T-cell (primary cell): ENCODE measurements around the gene GRIK4. TPM values are rescaled to one million over a fixed set of nuclear protein-coding genes. Genes with fewer than 3 reads are reported as not detected.

ENCODE experiments used
- ATAC-seq, 4 experiments: fragments of 200-7000 bp in 3 of 4; fragments of 150-1000 bp in 1 of 4; cut with Tn5 transposase; replicated peaks in 1 of 4; 1 replicate in 3 of 4; 2 replicates in 1 of 4; pipeline ENCODE4 v1.10.0; 2021; ENCODE audit warnings: moderate library complexity in 3 of 4, mild to moderate bottlenecking in 2 of 4, moderate number of reproducible peaks in 1 of 4
- CTCF ChIA-PET, 2 donors: fragments of 300-600 bp; sonication (Branson Sonifier 250); formaldehyde crosslinking; loops; one replicate each; lab custom pipeline; 2022; ENCODE audit warnings: antibody characterized with exemption in 2 of 2; lab: Charles Lee
- POLR2A ChIA-PET, 2 donors: fragments of 300-600 bp; sonication (Branson Sonifier 250); formaldehyde crosslinking; loops; one replicate each; lab custom pipeline; 2022; ENCODE audit warnings: antibody characterized with exemption in 2 of 2; lab: Charles Lee
- DNase-seq, 35 experiments: peaks; one replicate each; pipeline versions ENCODE4 v3.0.0 to v3.0.0-alpha.2; 2013 to 2023
- H3K27ac ChIP-seq: one replicate; pipeline ENCODE4 v1.5.1; 2013; ENCODE audit warnings: low read length
- H3K27me3 ChIP-seq, 2 experiments: replicated peaks in 1 of 2; 1 replicate in 1 of 2; 2 replicates in 1 of 2; pipeline versions ENCODE4 v1.6.1 to v1.7.0; 2013; ENCODE audit warnings: low read length in 1 of 2, mixed read lengths in 1 of 2; ENCODE audit not compliant: control insufficient read depth in 2 of 2, insufficient read depth in 2 of 2; ENCODE audit errors: extremely low read depth in 1 of 2
- H3K36me3 ChIP-seq, 2 donors: 1 replicate in 1 of 2; 2 replicates in 1 of 2; pipeline versions ENCODE4 v1.6.1 to v1.7.0; 2013; ENCODE audit warnings: low read length in 1 of 2; ENCODE audit not compliant: control insufficient read depth in 2 of 2, insufficient read depth in 1 of 2; ENCODE audit errors: extremely low read depth in 1 of 2
- H3K4me1 ChIP-seq, 2 experiments: 1 replicate in 1 of 2; 2 replicates in 1 of 2; pipeline versions ENCODE4 v1.6.1 to v1.7.0; 2013; ENCODE audit warnings: low read length in 2 of 2, mixed read lengths in 1 of 2; ENCODE audit not compliant: insufficient read depth in 2 of 2, control insufficient read depth in 1 of 2; ENCODE audit errors: extremely low read depth in 1 of 2
- H3K4me3 ChIP-seq, 2 donors: 1 replicate in 1 of 2; 2 replicates in 1 of 2; pipeline versions ENCODE4 v1.5.1 to v1.7.0; 2013; ENCODE audit warnings: mild to moderate bottlenecking in 2 of 2, low read length in 1 of 2, moderate library complexity in 1 of 2; ENCODE audit not compliant: control insufficient read depth in 1 of 2; ENCODE audit errors: extremely low read depth in 1 of 2
- H3K9me3 ChIP-seq: 2 replicates; pipeline ENCODE4 v1.7.0; 2013
- H3K27ac Mint-ChIP-seq, 2 donors: one replicate each; pipeline ENCODE4 v1.8.0; 2020 to 2021; ENCODE audit warnings: mild to moderate bottlenecking in 2 of 2, mixed read lengths in 2 of 2
- H3K27me3 Mint-ChIP-seq, 2 donors: one replicate each; pipeline ENCODE4 v1.8.0; 2021 to 2022; ENCODE audit warnings: mixed read lengths in 2 of 2
- H3K36me3 Mint-ChIP-seq: one replicate; pipeline ENCODE4 v1.8.0; 2021; ENCODE audit warnings: mixed read lengths
- H3K4me1 Mint-ChIP-seq, 3 donors: one replicate each; pipeline ENCODE4 v1.8.0; 2020 to 2022; ENCODE audit warnings: mixed read lengths in 3 of 3, mild to moderate bottlenecking in 1 of 3
- H3K4me3 Mint-ChIP-seq, 3 donors: one replicate each; pipeline ENCODE4 v1.8.0; 2020 to 2022; ENCODE audit warnings: mild to moderate bottlenecking in 3 of 3, mixed read lengths in 3 of 3, moderate library complexity in 3 of 3
- H3K9me3 Mint-ChIP-seq, 3 donors: one replicate each; pipeline ENCODE4 v1.8.0; 2020 to 2022; ENCODE audit warnings: mixed read lengths in 3 of 3
- WGBS: methylation state at CpG from one replicate; pipeline ENCODE4 v1.1.5; 2013; ENCODE audit warnings: missing lambda C conversion rate; ENCODE audit not compliant: insufficient coverage; 5-methylcytosine and 5-hydroxymethylcytosine counted together
- total RNA-seq, 35 experiments: library from RNA in 6 of 35; stranded (reverse) in 6 of 35; fragments of 120-200 nt in 1 of 35; gene quantifications; one replicate each; pipeline versions ENCODE4 v1.2.1 to v1.2.4 and lab custom pipeline; 2013 to 2026

The GRIK4 gene
- total RNA-seq, 5 donors from 2014 or later (not counting 1 experiment from before 2014, with no cell fraction given) = 0.09 TPM; not detected in 4

DNA sequence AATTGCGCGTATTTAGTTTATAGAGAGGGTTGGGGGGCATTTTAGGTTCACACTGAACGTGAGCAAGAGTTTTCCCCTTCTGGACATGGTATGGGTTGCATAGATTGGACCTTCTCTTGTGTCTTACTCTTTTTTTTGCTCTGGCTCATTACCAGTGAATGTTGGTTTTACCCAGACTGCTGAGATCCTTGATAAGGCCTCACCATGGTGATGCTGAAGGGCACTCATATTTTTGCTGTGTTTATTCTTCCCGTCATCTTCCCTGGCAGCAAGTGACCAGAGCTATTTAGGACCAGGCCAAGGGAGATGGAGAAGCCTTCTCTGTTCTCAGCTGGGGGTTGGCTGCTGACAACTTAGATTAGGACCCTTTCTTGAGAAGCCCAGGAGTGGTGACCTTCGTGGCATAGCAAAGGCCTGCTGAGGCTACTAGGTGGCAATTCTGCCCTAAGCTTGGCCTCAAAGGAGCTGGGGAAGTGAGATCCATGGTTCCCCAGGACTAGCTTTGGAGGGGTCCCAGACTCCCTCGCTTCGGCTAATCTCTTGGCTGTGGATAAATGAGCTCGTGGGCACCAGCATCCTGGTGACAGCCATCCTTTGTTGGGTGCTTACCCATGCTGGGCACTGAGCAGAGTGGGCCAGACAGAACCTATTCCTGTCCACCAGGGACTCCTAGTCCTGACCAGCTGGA is 47.3 kb downstream of the GRIK4 start:
- H3K4me1 ChIP-seq = no peaks in the 10 kb centered on the region
- POLR2A ChIA-PET = interaction anchor here in 1 of 2 donors (0.6 kb wide), 1 partner anchor 19 kb away, joined by 3 read pairs; no protein-coding TSS in a partner anchor
- CTCF ChIA-PET = no interaction called here
- Mint-ChIP-seq H3K36me3 (no peaks in the 10 kb centered on the region), H3K4me1 (no peaks in the 10 kb centered on the region), H3K9me3 (no peaks in the 10 kb centered on the region), H3K27ac (no peak overlapping the region), H3K4me3 (no peak overlapping the region), H3K27me3 (peaks cover 35 to 37% of the 10 kb centered on the region in 2 donors)
- no peak overlapping the region for H3K27ac ChIP-seq
- no peaks in the 10 kb centered on the region for H3K36me3 ChIP-seq
- no peak for ATAC-seq
- 69% methylated on average over 8 of the region's 8 CpGs for WGBS
- DNase-seq = no peak
- H3K27me3 ChIP-seq = peaks cover 0 to 27% of the 10 kb centered on the region in 2 experiments
- no peaks in the 10 kb centered on the region for H3K9me3 ChIP-seq
- no peak overlapping the region for H3K4me3 ChIP-seq

DNA sequence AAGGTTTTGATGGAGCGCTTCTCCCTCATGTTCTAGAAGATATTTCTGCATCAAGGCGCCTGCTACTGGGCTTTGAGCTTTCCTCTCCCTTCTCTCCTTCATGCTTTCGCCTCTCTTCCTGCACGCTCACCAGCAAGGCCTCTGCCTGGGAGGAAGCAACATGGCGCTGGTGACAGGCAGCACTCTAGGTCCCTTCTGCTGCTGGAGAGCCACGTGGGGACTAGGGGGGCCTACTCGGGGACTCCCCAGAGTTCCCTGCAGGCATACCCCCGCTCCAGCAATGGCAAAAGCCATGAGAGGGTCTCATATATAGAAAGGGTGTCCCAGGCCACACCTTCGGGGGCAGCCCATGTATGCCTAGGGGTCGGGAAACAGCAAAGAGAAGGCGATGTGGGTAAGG is 49.7 kb downstream of the GRIK4 start:
- ATAC-seq = no peak
- Mint-ChIP-seq H3K4me1 (peaks cover 0 to 4% (median 0%) of the 10 kb centered on the region in 3 donors), H3K27ac (no peak overlapping the region)

DNA sequence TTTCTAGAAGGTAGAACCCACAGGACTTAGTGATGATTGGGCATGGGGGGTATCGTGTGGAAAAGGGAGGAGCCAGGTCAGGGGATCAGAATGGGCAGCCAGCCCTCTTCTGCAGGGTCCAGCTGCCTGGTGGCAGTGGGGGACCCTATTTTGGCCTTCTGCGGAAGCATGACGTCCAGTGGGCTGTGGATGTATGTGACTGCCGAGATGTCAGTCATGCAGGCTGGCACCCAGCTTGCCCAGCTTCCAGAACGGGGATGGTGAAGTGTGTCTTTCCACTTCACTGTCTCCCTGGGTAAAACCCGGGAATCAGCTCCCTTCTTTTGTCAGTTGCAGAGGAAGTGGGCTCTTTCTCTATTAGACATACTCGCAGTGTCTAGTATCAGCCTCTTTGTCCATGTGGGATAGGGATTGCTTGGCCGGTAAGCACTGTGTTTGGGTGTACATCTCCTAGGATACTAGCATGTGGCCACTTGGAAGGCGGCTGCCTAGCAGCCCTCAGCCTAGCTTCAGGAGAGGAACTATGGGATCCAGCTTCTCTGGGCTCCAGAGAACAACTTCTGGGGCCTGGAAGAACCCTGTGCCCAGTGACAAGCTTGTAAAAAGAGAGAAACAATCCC is 51.4 kb downstream of the GRIK4 start:
- Mint-ChIP-seq H3K9me3 (no peaks in the 10 kb centered on the region), H3K27me3 (peaks cover 52 to 53% of the 10 kb centered on the region in 2 donors), H3K27ac (peak overlapping the region in 1 of 2 donors; percentile 11), H3K4me1 (peaks cover 0 to 4% (median 0%) of the 10 kb centered on the region in 3 donors), H3K36me3 (no peaks in the 10 kb centered on the region), H3K4me3 (no peak overlapping the region)
- Histone ChIP-seq H3K4me3 (no peak overlapping the region), H3K27me3 (peaks cover 2 to 41% of the 10 kb centered on the region in 2 experiments), H3K27ac (no peak overlapping the region), H3K4me1 (no peaks in the 10 kb centered on the region), H3K9me3 (no peaks in the 10 kb centered on the region), H3K36me3 (no peaks in the 10 kb centered on the region)
- ChIA-PET CTCF (no interaction called here), POLR2A (no interaction called here)
- WGBS = 86% methylated on average over 5 of the region's 9 CpGs
- no peak for ATAC-seq
- DNase-seq = no peak

More for the DNA sequence above, 49.7 kb downstream of the GRIK4 start:
- 81% methylated on average over 11 of the region's 11 CpGs for whole genome bisulfite sequencing
- no peak for DNase-seq
- ChIA-PET POLR2A (no interaction called here), CTCF (no interaction called here)
- peaks cover 2 to 33% of the 10 kb centered on the region in 2 experiments for H3K27me3 ChIP-seq
- no peaks in the 10 kb centered on the region for H3K36me3 ChIP-seq
- Mint-ChIP-seq H3K4me3 (no peak overlapping the region), H3K9me3 (no peaks in the 10 kb centered on the region), H3K36me3 (no peaks in the 10 kb centered on the region), H3K27me3 (peaks cover 44 to 46% of the 10 kb centered on the region in 2 donors)
- H3K4me1 ChIP-seq = no peaks in the 10 kb centered on the region
- no peak overlapping the region for H3K4me3 ChIP-seq
- H3K9me3 ChIP-seq = no peaks in the 10 kb centered on the region
- H3K27ac ChIP-seq = no peak overlapping the region

DNA sequence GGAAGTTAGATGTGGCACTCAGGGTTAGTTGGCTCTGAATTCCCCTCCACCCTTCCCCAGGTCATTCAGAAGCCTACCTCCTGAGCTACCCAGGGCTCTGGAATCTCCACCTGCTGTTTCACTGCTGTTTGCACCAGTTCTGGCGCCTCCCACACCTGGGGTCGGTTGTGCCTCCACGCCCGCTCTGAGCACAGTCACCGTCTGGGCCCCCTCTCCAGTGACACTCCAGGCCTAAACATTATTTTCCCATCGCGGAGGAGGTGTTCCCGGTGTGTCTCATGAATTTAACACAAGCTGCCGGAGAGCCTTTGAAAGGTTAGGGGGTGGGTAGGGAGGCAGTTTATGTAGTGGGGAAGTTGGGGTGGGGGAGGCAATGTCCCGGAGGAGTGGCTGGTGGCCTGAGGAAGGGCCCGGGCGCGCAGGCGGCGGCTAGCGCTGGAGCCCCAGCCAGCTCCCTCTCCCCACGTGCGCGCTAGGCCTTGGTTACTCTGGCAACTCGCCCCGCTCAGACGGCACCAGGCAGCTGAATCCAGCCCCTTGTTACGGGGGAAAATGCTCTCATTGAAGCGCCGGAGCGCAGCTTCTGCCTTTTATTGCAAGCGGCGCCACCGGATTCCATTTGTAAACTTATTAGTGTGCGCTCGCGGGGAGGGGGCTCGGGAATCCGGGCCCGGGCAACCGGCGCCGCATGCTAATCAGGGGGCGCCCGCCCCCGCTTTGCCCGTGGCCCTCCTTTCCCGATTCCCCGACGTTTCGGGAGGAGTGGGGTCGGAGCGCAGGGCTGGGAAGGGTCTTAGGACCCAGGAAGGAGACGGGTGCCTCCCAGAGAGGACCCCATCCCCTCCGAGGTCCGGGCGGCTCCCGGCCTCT is 52.4 kb downstream of the GRIK4 start:
- no peak overlapping the region for H3K4me3 Mint-ChIP-seq
- WGBS = 28% methylated on average over 45 of the region's 53 CpGs
- H3K27me3 Mint-ChIP-seq = peaks cover 52 to 60% of the 10 kb centered on the region in 2 donors
- H3K27me3 ChIP-seq = peaks cover 2 to 42% of the 10 kb centered on the region in 2 experiments
- POLR2A ChIA-PET = no interaction called here
- H3K36me3 Mint-ChIP-seq = no peaks in the 10 kb centered on the region
- DNase-seq = no peak
- no peak overlapping the region for H3K4me3 ChIP-seq
- CTCF ChIA-PET = no interaction called here
- H3K36me3 ChIP-seq = no peaks in the 10 kb centered on the region
- no peaks in the 10 kb centered on the region for H3K9me3 ChIP-seq
- no peaks in the 10 kb centered on the region for H3K9me3 Mint-ChIP-seq
- no peaks in the 10 kb centered on the region for H3K4me1 ChIP-seq
- H3K4me1 Mint-ChIP-seq = peaks cover 0 to 4% (median 0%) of the 10 kb centered on the region in 3 donors
- H3K27ac Mint-ChIP-seq = no peak overlapping the region
- ATAC-seq = no peak
- H3K27ac ChIP-seq = no peak overlapping the region

DNA sequence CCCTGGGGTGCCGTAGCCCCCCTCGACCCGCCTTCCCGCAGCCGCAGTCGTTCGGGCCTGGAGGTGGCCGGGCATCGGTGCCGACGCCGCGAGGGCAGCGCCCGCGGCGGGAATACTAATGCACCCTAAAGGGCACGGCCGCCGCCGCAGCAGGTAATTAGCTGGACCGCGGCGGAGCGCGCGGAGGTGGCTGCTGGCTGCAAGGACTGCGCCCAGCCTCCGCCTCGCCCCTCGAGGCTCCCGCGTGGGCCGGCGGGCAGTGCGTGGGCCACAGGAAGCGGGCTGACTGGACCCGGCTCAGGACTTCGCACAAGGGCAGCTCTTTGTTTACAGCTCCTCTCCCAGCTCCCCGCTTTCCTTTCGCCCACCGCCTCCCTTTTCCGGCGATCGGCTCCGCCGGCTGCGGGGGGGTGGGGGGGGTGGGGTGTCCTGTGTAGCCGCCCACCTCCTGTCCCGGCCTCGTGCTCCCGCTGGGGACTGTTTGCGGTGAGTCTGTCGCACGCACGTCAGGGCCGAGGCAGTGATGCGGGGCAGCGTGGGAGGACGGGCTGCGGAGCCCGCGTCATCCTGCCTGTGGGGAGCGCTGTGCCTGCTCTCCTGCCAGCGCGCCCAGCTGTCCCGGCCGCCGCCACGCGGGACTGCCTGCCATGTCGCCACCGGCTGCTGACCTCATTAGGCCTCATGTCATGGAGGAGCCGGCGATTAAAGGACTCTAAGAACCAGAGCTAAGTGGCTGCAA is 53.2 kb downstream of the GRIK4 start:
- Mint-ChIP-seq H3K27me3 (peaks cover 52 to 60% of the 10 kb centered on the region in 2 donors), H3K4me1 (peaks cover 0 to 4% (median 0%) of the 10 kb centered on the region in 3 donors), H3K4me3 (no peak overlapping the region), H3K36me3 (no peaks in the 10 kb centered on the region), H3K9me3 (no peaks in the 10 kb centered on the region), H3K27ac (no peak overlapping the region)
- POLR2A ChIA-PET = no interaction called here
- Histone ChIP-seq H3K4me3 (no peak overlapping the region), H3K4me1 (no peaks in the 10 kb centered on the region), H3K27ac (no peak overlapping the region), H3K36me3 (no peaks in the 10 kb centered on the region), H3K27me3 (peaks cover 2 to 43% of the 10 kb centered on the region in 2 experiments), H3K9me3 (no peaks in the 10 kb centered on the region)
- 2% methylated on average over 63 of the region's 75 CpGs for WGBS
- CTCF ChIA-PET = no interaction called here
- no peak for ATAC-seq
- DNase-seq = peak in 1 of 35 experiments; percentile 8
